COLO829 (cell line): ENCODE measurements around the gene CRYBA1.

Source experiments
- DNase-seq: peaks from one replicate; pipeline ENCODE4 v3.0.0; 2012; ENCODE audit warnings: low spot score

CRYBA1 gene

DNA sequence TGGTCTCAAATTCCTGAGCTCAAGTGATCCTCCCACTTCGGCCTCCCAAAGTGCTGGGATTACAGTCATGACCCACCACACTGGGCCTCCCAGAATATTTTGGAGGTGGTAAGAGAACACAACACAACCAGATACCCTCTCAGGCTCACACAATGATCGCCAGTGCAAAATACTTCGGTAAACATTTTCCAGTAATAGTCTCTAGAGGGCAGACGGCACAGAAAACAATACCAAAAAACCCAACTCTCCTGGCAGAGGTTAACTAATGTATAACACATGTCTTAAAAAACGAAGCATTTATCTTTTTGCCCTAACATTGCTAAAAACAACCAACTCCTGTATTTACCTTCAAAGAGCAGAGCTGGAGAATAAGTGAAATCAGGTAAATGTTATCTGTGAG lies 36.8 kb downstream of the CRYBA1 start:
- no peak for DNase-seq

DNA sequence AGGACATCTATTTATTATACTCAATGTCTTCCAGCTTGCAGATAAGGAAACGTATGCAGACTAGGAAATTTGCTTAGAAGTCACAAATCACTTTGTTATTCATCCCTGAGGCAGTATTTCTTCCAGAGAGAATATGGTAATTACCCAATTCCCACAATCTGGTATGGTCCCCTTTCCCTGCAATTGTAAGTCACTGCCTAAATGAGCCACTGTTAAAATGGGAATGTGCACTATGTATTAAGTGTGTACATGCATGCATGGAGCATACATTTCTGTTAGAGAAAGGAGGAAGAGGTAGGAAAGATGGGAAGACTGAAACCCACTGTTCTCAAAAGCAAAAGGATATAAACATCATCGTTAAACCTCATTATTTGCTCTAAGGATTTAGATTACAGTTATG lies 37.3 kb downstream of the CRYBA1 start:
- DNase-seq: no peak

DNA sequence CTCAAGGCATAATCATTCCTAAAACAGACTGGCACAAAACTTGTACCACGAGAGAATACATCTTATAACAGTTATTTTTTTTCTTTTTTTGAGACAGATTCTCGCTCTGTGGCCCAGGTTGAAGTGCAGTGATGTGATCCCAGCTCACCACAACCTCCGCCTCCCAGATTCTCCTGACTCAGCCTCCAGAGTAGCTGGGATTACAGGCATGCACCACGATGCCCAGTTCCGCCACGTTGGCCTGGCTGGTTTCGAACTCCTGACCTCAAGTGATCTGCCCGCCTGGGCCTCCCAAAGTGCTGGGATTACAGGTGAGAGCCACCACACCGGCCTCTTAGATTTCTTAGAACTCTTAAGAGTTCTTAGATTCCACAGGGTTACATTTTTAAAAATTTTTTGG lies 43.2 kb downstream of the CRYBA1 start:
- no peak for DNase-seq

DNA sequence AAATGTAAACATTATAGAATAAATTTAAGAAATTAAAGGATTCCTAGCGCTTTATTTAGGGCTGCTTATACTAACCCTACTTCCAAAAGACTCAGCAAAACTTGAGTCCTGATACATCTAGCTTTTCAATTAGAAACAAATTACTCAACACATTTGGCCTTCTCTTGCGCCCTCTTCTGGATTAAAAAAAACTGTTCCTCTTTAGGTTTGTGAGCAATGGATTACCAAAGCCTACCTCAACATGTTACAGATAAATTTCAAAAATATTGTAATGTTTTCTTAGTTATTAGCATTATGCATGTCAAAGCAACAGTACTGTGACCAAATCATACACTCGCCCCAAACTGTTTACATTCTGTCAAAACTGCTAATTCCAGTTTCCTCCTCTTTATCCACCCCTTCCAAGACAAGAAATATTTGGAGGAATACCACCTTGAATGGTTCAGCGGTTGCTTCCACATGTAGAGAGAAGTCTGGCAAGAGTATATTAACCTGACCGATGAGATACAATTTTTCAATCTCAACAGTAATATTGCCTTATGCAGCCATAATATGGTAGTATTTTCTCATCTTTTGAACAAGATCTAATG lies 44.6 kb downstream of the CRYBA1 start:
- DNase-seq: peak; percentile 58

DNA sequence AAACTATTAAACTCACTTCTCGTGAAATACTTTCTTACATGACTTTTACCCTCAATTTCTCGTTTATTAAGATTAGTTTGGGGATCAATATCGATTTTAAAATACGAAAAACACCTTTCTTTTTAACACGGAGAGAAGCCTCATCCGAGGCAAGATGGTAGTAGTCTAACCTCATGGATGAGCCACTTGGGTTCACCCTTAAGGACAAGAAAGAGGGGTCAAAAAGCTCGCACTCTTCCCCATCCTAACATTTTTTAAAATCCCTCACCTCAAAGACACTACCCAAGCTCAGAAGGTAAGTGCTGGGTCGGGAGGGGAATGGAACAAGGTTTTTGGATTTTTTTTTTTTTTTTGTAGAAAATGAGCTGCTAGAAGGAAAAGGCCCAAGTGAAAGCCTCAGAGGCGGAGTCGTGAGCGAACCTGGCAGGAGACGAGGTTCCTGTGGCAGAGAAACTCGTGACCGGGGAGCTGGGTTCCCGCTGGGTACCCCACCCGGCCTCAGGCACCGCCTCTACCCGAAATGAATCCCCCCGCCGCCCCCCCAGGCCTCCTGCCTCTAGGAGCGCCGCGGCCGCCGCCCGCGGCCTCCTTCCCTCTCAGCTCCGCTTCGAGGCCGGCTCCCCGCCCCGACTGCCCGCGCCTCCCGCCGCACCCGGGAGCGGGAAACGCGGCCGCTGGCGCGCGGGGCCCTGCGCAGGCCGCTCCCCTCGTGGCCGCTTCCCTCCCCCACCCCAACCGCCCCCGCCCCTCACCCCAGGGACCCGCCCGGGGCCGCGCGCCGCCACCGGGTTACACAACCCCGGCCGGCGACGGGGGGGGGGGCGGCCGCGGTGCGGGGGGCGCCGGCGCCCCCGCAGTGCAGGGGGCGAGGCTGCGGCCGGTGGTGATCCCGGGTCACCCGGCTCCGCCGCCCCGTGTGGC lies 45.7 kb downstream of the CRYBA1 start:
- DNase-seq: peak; percentile 11

DNA sequence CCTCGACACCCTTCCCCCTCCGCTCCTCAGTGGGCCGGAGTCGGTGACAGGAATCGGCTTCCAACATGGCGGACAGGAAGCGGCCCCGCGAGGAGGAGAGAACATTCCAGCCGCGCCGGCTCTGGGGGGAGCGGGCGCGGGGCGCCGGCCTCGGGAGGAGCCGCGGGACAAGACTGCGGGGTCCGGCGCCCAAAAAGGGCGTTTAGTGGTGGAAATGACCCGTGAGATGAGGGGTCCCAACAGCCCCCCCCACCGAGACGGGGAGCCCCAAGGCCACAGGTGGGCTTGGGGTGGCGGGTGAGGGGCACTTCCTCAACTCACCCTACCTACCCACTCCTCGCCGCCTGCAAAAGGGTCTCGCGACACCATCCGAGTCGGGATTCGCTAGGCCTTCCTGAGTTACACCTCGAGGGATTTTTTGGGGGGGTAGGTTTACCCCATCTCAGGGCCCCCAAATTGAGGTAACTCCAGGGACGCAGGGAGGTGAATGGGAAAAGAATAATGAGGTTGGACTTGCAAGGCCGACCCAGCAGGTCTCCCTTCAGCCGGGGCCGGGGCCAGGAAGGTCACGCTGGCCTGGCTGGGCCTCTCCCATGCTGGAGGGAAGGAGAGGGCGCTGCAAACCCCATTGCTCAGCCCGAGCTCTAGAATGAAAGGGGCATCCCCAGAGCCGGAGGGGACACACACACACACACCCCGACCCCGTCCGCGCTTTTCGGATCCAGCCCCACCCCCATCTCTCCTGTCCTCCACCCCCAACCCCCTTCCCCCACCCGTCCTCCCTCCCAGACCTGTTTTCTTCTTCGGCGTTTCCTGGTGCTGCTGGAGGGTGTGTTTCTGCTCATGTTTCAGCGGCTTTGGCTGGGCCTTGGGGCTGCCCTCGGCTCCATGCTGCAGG lies 46.6 kb downstream of the CRYBA1 start:
- peak; percentile 46 for DNase-seq

DNA sequence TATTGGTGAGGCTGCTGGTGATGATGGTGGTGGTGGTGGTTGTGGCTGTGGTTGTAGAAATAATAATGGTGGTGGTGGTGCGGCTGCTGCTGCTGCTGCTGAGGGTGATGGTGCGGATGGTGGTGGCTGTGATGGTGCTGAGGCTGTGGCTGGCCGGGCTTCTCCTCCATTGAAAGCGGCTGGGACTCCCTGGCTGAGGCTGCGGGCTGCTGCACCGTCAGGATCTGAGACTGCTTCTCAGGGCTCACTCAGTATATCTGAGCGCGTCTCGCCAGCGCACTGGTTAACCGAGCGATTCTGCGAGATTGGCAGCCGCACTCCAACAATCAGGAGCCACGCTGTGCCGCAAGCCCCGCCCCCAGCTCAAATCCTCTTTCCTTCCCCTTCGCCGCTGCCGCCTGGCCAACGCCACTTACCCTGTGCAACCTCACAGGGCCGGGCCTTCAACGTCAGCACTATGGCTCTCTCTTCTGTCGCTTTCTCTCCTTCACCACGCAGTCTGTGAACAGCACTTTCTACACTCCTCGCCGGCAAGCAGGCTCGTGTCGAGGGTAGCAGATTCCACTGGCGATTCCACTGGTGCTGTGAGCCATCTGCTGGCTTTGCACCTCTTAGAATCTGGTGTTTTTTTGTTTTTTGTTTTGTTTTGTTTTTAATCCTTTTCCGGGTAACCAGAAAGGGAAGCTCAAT lies 47.4 kb downstream of the CRYBA1 start, which contains the start of gene NUFIP2:
TSS of gene NUFIP2 (minus strand) at position 259 of the 690 bp plus-strand sequence. CDS start at position 170, 89 bp downstream.
- peak; percentile 99 for DNase-seq

DNA sequence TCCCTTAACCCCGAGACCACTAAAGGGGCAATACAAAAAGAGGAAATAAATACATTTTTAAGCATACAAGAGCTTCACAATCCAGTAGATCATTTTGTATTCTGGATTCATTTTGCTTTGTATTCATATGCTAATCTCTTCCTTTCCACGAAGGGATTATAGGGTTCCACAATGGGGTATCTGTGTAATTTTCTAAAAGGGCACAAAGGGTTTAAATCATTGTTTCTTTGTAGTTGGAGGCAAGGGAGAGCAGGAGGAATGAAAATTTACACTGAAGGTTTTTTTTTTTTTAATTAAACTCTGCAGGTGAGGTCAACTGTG lies 47.9 kb downstream of the CRYBA1 start:
- DNase-seq: peak; percentile 42

DNA sequence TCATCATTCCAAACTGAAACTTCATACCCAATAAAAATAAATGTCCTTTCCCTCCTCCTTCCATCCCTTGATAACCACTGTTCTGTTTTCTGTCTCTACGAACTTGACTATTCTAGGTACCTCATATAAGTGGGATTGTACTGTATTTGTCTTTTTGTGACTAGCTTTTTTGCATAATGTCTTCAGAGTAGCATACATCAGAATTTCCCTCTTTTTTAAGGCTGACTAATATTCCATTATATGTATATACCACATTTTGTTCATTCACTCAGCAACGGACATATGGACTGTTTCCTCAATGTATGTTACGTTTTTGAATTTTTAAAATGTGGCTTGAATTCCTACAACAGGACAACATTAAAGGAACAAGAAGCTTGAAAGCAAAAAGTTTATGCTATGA lies 48.8 kb downstream of the CRYBA1 start:
- DNase-seq: no peak

DNA sequence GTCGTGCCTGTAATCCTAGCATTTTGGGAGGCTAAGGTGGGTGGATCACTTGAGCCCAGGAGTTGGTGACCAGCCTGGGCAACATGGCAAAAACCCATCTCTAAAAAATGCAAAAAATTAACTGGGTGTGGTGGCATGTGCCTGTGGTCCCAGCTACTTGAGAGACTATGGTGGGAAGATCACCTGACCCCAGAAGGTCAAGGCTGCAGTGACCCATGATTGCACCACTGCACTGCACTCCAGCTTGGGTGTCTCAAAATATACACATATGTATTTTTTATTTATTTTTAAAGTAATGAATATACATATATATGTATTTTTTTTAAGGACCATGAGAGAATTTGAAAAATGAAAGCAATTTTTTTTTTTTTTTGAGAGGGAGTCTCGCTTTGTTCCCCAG lies 52.4 kb downstream of the CRYBA1 start:
- no peak for DNase-seq

DNA sequence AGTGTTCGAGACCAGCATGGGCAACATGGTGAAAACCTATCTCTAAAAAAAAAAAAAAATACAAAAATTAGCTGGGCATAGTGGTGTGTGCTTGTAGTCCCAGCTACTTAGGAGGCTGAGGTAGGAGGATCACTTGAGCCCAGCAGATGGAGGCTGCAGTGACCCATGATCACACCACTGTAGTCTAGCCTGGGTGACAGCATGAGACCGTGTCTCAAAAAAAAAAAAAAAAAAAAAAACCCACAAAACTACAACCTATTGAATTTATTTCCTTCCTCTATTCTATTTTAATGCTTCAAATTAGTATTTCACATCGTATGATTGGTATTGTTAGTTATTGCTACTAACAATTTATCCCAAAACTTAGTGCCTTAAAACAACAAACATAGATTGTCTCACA lies 56.7 kb downstream of the CRYBA1 start:
- DNase-seq: no peak
